Stimulated activated effector memory CD8-positive, alpha-beta T cell treated with anti-CD3 and anti-CD28 coated beads, Interleukin-12 subunit alpha, Interleukin-12 subunit beta, amount 100 ng/mL, for 72 hours (primary cell): ENCODE results near the gene ASB5.
"Not testable (repeated sequence)": the region's sequence is repeated elsewhere in the genome, so short reads cannot be mapped to it uniquely, and the experiment has no call there.

Source experiments
- ATAC-seq: fragments of 150-1000 bp; cut with Tn5 transposase; 2 replicates; pipeline ENCODE4 v1.10.0; 2021
- DNase-seq, 2 donors: peaks; one replicate each; pipeline ENCODE4 v3.0.0; 2021 to 2022; ENCODE audit warnings: low spot score in 2 of 2
- H3K27ac Mint-ChIP-seq: one replicate; pipeline ENCODE4 v1.8.0; 2022; ENCODE audit warnings: mild to moderate bottlenecking, mixed read lengths
- H3K36me3 Mint-ChIP-seq: one replicate; pipeline ENCODE4 v1.8.0; 2022; ENCODE audit warnings: mild to moderate bottlenecking, mixed read lengths
- H3K4me1 Mint-ChIP-seq: one replicate; pipeline ENCODE4 v1.8.0; 2022; ENCODE audit warnings: mixed read lengths
- H3K4me3 Mint-ChIP-seq: one replicate; pipeline ENCODE4 v1.8.0; 2022; ENCODE audit warnings: mild to moderate bottlenecking, mixed read lengths
- H3K9me3 Mint-ChIP-seq: one replicate; pipeline ENCODE4 v1.8.0; 2022; ENCODE audit warnings: mixed read lengths

Gene ASB5

GRCh38 chr4:176268963-176269362 lies at the start of gene ASB5:
TSS of gene ASB5 (minus strand) at chr4:176269222. CDS start at chr4:176269108, 114 bp downstream.
- Mint-ChIP-seq H3K27ac (no peak within 1 kb of the TSS), H3K36me3 (no peaks in the 10 kb centered on the region), H3K9me3 (no peaks in the 10 kb centered on the region), H3K4me3 (no peak within 1 kb of the TSS), H3K4me1 (no peaks in the 10 kb centered on the region)
- DNase-seq (no peak), ATAC-seq (no peak)

GRCh38 chr4:176313596-176314336 lies 44.7 kb upstream of the ASB5 start:
- no peak overlapping the region for H3K4me3 Mint-ChIP-seq
- no peak for ATAC-seq
- no peaks in the 10 kb centered on the region for H3K4me1 Mint-ChIP-seq
- H3K9me3 Mint-ChIP-seq, result no peaks in the 10 kb centered on the region
- no peak for DNase-seq
- H3K27ac Mint-ChIP-seq, result no peak overlapping the region
- no peaks in the 10 kb centered on the region for H3K36me3 Mint-ChIP-seq

GRCh38 chr4:176309772-176310171 lies 40.8 kb upstream of the ASB5 start:
- H3K36me3 Mint-ChIP-seq, result no peaks in the 10 kb centered on the region
- ATAC-seq, result no peak
- H3K4me1 Mint-ChIP-seq, result no peaks in the 10 kb centered on the region
- H3K9me3 Mint-ChIP-seq, result no peaks in the 10 kb centered on the region
- no peak overlapping the region for H3K27ac Mint-ChIP-seq
- no peak for DNase-seq
- H3K4me3 Mint-ChIP-seq, result no peak overlapping the region

- no peak for DNase-seq
- ATAC-seq, result peak; percentile 53
- H3K4me1 Mint-ChIP-seq, result no peaks in the 10 kb centered on the region
- no peaks in the 10 kb centered on the region for H3K36me3 Mint-ChIP-seq
- no peak overlapping the region for H3K4me3 Mint-ChIP-seq
- H3K9me3 Mint-ChIP-seq, result no peaks in the 10 kb centered on the region
- no peak overlapping the region for H3K27ac Mint-ChIP-seq
These were observed 40.0 kb upstream of the ASB5 start for GRCh38 chr4:176309046-176309445.

- DNase-seq, result no peak
- no peak for ATAC-seq
- Mint-ChIP-seq H3K4me1 (no peaks in the 10 kb centered on the region), H3K4me3 (no peak overlapping the region), H3K36me3 (no peaks in the 10 kb centered on the region), H3K27ac (no peak overlapping the region), H3K9me3 (no peaks in the 10 kb centered on the region)
These were observed 39.4 kb upstream of the ASB5 start for GRCh38 chr4:176308441-176308840.

GRCh38 chr4:176307666-176307930 lies 38.6 kb upstream of the ASB5 start:
- no peak for DNase-seq
- Mint-ChIP-seq H3K4me3 (no peak overlapping the region), H3K9me3 (no peaks in the 10 kb centered on the region), H3K4me1 (no peaks in the 10 kb centered on the region), H3K36me3 (no peaks in the 10 kb centered on the region), H3K27ac (no peak overlapping the region)
- no peak for ATAC-seq

- no peaks in the 10 kb centered on the region for H3K36me3 Mint-ChIP-seq
- H3K27ac Mint-ChIP-seq, result no peak overlapping the region
- H3K9me3 Mint-ChIP-seq, result no peaks in the 10 kb centered on the region
- ATAC-seq (no peak), DNase-seq (no peak)
- no peaks in the 10 kb centered on the region for H3K4me1 Mint-ChIP-seq
- no peak overlapping the region for H3K4me3 Mint-ChIP-seq
These were observed 38.0 kb upstream of the ASB5 start for GRCh38 chr4:176306837-176307665.

GRCh38 chr4:176303938-176304337 lies 34.9 kb upstream of the ASB5 start:
- no peak overlapping the region for H3K27ac Mint-ChIP-seq
- DNase-seq (no peak), ATAC-seq (no peak)
- no peaks in the 10 kb centered on the region for H3K4me1 Mint-ChIP-seq
- no peak overlapping the region for H3K4me3 Mint-ChIP-seq
- no peaks in the 10 kb centered on the region for H3K9me3 Mint-ChIP-seq
- no peaks in the 10 kb centered on the region for H3K36me3 Mint-ChIP-seq

- H3K36me3 Mint-ChIP-seq, result no peaks in the 10 kb centered on the region
- no peak for ATAC-seq
- H3K4me3 Mint-ChIP-seq, result no peak overlapping the region
- H3K4me1 Mint-ChIP-seq, result no peaks in the 10 kb centered on the region
- no peak overlapping the region for H3K27ac Mint-ChIP-seq
- no peaks in the 10 kb centered on the region for H3K9me3 Mint-ChIP-seq
- no peak for DNase-seq
These were observed 33.6 kb upstream of the ASB5 start for GRCh38 chr4:176302283-176303275.

- Mint-ChIP-seq H3K4me3 (no peak overlapping the region), H3K27ac (no peak overlapping the region), H3K4me1 (no peaks in the 10 kb centered on the region), H3K36me3 (no peaks in the 10 kb centered on the region), H3K9me3 (no peaks in the 10 kb centered on the region)
- ATAC-seq (no peak), DNase-seq (no peak)
These were observed 31.5 kb upstream of the ASB5 start for GRCh38 chr4:176300565-176300964.

- Mint-ChIP-seq H3K9me3 (no peaks in the 10 kb centered on the region), H3K27ac (no peak overlapping the region), H3K36me3 (no peaks in the 10 kb centered on the region), H3K4me1 (no peaks in the 10 kb centered on the region), H3K4me3 (no peak overlapping the region)
- DNase-seq (no peak), ATAC-seq (no peak)
These were observed 31.0 kb upstream of the ASB5 start for GRCh38 chr4:176300036-176300435.

GRCh38 chr4:176298664-176299063 lies 29.6 kb upstream of the ASB5 start:
- no peaks in the 10 kb centered on the region for H3K4me1 Mint-ChIP-seq
- no peak overlapping the region for H3K4me3 Mint-ChIP-seq
- DNase-seq (no peak), ATAC-seq (no peak)
- H3K9me3 Mint-ChIP-seq, result no peaks in the 10 kb centered on the region
- H3K36me3 Mint-ChIP-seq, result no peaks in the 10 kb centered on the region
- no peak overlapping the region for H3K27ac Mint-ChIP-seq

GRCh38 chr4:176295907-176296306 lies 26.9 kb upstream of the ASB5 start:
- not testable (repeated sequence) for H3K4me3 Mint-ChIP-seq, H3K9me3 Mint-ChIP-seq, H3K4me1 Mint-ChIP-seq

GRCh38 chr4:176293660-176294059 lies 24.6 kb upstream of the ASB5 start:
- Mint-ChIP-seq H3K4me1 (no peaks in the 10 kb centered on the region), H3K27ac (no peak overlapping the region), H3K4me3 (no peak overlapping the region), H3K9me3 (no peaks in the 10 kb centered on the region), H3K36me3 (no peaks in the 10 kb centered on the region)
- DNase-seq (no peak), ATAC-seq (no peak)

More at GRCh38 chr4:176295907-176296306, 26.9 kb upstream of the ASB5 start:
- DNase-seq, H3K36me3 Mint-ChIP-seq, ATAC-seq, H3K27ac Mint-ChIP-seq: not testable (repeated sequence)

GRCh38 chr4:176292920-176293319 lies 23.9 kb upstream of the ASB5 start:
- DNase-seq, result no peak
- no peak for ATAC-seq
- Mint-ChIP-seq H3K36me3 (no peaks in the 10 kb centered on the region), H3K27ac (no peak overlapping the region), H3K9me3 (no peaks in the 10 kb centered on the region), H3K4me1 (no peaks in the 10 kb centered on the region), H3K4me3 (no peak overlapping the region)
